ENCODE results near the gene TAGAP.

Gene TAGAP

DNA sequence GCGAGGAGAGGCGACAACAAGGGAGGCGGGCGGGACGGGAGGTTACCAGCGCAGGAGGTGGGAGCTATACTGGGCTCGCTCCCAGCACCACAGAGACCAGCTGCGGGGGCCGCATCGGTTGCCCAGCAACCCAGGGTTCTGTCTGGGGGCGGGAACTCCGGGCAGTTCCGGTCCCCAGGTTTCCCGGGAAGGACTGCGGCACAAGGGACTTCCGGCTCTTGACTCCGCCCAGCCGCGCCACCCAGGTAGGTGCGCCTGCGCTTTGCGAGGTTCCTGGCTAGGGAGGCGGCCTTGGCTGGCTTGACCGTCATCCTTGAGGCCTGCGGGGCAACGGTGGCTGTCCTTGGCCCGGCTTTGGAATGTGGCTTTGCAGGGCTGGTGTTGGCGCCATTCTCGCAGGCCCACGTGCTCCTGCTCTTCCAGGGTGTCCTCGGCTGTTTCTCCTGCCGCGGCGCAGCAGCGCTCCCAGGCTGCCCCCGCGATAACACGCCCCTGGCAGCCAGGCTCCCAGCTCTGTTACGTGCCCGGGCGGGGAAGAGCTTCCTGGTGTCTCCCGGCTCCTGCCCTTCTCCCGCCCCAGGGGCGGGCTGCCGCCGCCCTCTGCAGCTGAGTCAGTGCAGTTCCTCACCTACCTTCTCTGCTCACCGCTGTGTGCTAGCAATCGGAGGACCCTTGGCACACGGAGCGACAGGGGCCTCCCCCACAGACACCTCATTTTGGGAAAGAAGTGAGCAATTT is 45.0 kb downstream of the TAGAP start, which contains the start of gene RSPH3:
Gene RSPH3 (minus strand): TSS at position 537 of the 738 bp plus-strand sequence. CDS start 652 bp downstream, outside the sequence.
- TF ChIP-seq, protein P1, sequence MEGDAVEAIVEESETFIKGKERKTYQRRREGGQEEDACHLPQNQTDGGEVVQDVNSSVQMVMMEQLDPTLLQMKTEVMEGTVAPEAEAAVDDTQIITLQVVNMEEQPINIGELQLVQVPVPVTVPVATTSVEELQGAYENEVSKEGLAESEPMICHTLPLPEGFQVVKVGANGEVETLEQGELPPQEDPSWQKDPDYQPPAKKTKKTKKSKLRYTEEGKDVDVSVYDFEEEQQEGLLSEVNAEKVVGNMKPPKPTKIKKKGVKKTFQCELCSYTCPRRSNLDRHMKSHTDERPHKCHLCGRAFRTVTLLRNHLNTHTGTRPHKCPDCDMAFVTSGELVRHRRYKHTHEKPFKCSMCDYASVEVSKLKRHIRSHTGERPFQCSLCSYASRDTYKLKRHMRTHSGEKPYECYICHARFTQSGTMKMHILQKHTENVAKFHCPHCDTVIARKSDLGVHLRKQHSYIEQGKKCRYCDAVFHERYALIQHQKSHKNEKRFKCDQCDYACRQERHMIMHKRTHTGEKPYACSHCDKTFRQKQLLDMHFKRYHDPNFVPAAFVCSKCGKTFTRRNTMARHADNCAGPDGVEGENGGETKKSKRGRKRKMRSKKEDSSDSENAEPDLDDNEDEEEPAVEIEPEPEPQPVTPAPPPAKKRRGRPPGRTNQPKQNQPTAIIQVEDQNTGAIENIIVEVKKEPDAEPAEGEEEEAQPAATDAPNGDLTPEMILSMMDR (IDR thresholded peaks at IDR 0.05), result no peak

DNA sequence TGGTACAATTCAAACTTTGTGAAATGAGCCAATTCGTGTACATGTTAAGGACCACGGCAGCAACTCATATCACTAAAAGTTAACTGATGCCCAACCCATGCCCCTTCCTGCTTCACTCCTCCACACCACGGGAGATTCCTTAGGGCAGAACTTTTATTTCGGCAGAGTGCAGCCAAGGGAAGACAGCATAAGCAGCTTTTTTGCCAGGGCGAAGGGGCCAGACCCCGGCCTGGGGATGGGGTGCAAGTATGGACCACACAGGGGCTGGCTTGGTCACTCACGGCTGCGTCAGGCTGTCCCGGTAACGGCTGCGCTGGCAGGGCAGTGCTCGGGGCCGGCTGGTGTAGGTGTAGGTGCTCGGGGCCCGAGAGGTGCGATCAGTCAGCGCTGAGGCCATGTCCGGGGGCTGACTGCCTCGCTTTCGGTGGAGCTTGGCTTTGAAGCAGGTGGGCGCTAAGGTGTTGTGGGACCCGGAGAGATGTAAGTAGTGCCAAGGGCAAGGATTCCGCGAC is 45.6 kb downstream of the TAGAP start:
- TF ChIP-seq, protein P1 (IDR thresholded peaks at IDR 0.05), result no peak

DNA sequence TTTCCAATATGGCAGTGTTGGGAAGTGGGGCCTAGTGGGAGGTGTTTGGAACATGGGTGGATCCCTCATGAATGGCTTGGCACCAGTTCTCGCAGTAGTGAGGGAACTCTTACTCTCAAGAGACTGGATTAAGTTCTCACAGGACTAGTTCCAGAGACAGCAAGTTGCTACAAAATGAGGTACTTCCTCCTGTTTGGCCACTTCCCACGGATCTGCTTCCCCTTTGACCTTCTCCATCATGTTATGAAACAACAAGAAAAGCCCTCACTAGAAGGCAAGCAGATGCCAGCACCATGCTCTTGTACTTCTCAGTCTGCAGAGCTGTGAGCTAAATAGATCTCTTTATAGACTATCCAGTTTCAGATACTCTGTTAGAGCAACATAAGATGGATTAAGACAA is 47.9 kb downstream of the TAGAP start:
- TF ChIP-seq, protein P1 (IDR thresholded peaks at IDR 0.05), result no peak

DNA sequence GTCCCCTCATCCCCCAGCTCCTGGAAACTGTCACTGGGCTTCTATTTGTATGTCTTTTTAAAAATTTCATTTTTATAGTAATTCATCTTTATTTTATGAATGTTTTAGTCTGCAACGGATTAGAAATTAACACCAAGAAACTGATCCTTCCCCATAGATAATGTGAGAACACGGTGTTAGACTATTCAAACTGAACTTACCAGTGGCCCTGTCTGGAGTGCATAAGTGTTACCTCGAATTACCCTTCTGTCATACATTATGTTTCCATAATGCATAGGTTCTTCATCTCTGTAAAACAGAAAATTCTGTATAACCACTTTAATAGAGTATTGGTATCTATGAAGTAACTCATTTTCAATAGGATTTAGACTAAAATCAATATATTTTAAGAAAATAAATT is 51.2 kb downstream of the TAGAP start:
- TF ChIP-seq, protein P1 (IDR thresholded peaks at IDR 0.05), result no peak

DNA sequence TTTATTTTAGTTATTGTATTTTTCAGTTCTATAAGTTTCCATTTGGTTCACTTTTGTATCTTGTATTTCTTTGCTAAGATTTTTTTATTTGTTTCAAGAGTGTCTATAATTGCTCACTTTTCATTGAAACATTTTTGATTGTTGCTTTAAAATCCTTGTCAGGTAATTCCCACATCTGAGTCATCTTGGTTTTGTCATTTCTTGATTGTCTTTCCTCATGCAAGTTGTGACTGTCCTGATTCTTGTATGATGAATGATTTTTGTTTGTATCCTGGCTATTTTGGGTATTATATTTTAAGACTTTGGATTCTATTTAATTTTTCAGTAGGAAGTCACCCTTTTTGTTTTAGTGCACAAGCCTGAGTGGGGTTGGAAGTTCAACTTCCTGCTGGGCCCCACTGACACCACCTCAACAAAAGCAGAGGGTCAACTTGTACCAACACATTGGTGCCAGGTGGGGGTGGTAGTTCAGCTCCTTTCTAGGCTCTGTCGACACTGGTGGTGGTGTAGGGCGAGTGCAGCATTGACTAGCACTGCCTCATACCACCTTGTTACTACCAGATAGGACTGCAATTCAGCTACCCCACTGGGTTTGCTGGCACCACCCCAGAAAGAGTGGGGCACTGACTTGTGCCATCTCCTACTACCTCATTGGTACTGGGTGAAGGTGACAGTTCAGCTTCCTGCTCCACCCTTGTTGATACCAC is 53.6 kb downstream of the TAGAP start:
- TF ChIP-seq, protein P1 (IDR thresholded peaks at IDR 0.05), result no peak

DNA sequence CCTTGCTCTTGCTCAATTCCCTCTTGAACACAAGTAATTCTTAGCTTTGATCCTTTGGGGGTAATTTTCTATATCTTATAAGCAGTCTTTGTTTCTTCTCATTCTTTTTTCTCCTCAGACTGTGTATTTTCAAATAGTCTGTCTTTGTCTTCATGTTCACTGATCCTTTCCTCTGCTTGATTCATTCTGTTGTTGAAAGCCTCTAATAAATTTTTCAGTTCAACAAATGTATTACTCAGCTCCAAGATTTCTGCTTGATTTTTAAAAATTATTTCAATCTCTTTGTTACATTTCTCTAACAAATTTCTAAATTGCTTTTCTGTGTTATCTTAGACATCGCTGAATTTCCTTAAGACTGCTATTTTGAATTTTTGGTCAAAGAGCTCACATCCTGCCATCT is 56.3 kb downstream of the TAGAP start:
- TF ChIP-seq, protein P1 (IDR thresholded peaks at IDR 0.05), result no peak

DNA sequence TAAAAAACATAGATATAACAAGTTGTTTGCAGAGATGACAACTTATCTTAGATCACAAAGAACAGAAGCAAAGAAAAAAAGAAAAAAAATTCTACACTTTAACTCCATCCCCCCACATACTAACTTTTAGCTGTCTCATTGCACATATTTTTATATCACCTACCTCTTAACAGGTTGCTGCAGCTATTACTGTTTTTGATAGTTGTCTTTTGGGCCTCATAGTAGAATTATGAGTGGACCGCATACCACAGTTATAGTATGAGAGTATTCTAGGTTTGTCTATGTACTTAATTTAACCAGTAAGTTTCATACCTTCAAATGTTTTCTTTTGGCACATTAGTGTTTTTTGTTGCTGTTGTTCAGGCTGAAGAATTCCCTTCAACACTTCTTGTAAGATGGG is 57.1 kb downstream of the TAGAP start:
- TF ChIP-seq, protein P1 (IDR thresholded peaks at IDR 0.05), result no peak

Measured in LNCAP (cell line).